Activated T-helper 2 cell treated with anti-CD3 and anti-CD28 coated beads, Interferon-gamma antibody, Interleukin-2, Interleukin-4, amounts not matched to agents 10 μg/mL and 5 μg/mL and 100 μg/mL, durations not matched to agents 14 hours and 24 hours and 36 hours (primary cell): ENCODE data around the gene RNF146. TPM values are rescaled to one million over a fixed set of nuclear protein-coding genes. Genes with fewer than 3 reads are reported as not detected.

Source experiments
- DNase-seq: peaks from one replicate; pipeline ENCODE4 v3.0.0; 2021; ENCODE audit warnings: low spot score
- H3K27ac Mint-ChIP-seq: one replicate; pipeline ENCODE4 v1.8.0; 2021; ENCODE audit warnings: mixed read lengths
- H3K27me3 Mint-ChIP-seq: one replicate; pipeline ENCODE4 v1.8.0; 2021; ENCODE audit warnings: low read depth, mixed read lengths
- H3K36me3 Mint-ChIP-seq: one replicate; pipeline ENCODE4 v1.8.0; 2021; ENCODE audit warnings: low read depth, mixed read lengths
- H3K4me1 Mint-ChIP-seq: one replicate; pipeline ENCODE4 v1.8.0; 2021; ENCODE audit warnings: low read depth, mixed read lengths
- H3K4me3 Mint-ChIP-seq: one replicate; pipeline ENCODE4 v1.8.0; 2021; ENCODE audit warnings: low read depth, mild to moderate bottlenecking, moderate library complexity, mixed read lengths
- H3K9me3 Mint-ChIP-seq: one replicate; pipeline ENCODE4 v1.8.0; 2021; ENCODE audit warnings: mixed read lengths
- intact Hi-C: fragments of 100-400 bp; cut with micrococcal nuclease; formaldehyde crosslinking; loops from one replicate; pipeline ENCODE4 v1.15.1; 2023
- total RNA-seq: library from RNA; stranded (reverse); gene quantifications from 2 replicates; pipeline ENCODE4 v1.2.3, GENCODE V29; 2022

RNF146 gene
- total RNA-seq, 1 donor from 2014 or later: 19.1 TPM

DNA sequence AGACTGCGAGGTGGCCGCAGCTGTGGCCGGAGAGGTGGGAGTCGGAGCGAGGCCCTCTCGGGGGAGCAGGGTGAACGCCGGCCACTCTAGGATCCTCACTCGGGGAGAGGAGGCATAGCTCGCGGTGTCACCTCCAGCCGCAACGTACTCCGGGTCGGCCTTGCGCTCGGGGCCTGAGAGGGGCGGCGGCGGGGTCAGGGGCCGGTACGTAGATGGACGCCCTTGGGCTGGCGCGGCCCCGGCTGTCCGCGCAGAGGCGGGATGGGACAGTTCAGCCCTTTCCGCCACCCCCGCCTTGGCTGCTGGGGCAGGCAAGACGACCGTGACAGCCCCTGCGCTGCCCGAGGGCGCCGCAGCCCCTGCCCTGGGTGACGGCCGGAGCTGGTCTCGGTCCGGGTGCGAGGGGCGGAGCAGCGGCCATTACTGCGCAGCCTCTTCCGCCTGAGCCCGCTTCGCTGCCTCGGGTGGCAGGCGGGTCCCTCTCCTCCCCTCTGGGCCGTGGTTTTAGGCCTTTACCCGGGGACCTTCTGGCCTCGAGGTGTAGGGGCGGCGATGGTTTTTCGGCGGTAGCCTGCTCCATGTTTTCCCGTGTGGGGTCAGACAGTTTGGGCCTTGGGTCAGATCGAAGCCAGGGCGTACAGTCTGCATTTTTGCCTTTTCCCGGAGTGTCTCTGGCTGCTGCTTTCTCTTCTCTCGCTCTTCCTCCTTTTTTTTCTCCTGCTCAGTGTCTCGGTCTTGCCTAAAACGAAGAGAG lies 405 bp downstream of the RNF146 start:
- H3K27ac Mint-ChIP-seq: peak overlapping the region; percentile 99

DNA sequence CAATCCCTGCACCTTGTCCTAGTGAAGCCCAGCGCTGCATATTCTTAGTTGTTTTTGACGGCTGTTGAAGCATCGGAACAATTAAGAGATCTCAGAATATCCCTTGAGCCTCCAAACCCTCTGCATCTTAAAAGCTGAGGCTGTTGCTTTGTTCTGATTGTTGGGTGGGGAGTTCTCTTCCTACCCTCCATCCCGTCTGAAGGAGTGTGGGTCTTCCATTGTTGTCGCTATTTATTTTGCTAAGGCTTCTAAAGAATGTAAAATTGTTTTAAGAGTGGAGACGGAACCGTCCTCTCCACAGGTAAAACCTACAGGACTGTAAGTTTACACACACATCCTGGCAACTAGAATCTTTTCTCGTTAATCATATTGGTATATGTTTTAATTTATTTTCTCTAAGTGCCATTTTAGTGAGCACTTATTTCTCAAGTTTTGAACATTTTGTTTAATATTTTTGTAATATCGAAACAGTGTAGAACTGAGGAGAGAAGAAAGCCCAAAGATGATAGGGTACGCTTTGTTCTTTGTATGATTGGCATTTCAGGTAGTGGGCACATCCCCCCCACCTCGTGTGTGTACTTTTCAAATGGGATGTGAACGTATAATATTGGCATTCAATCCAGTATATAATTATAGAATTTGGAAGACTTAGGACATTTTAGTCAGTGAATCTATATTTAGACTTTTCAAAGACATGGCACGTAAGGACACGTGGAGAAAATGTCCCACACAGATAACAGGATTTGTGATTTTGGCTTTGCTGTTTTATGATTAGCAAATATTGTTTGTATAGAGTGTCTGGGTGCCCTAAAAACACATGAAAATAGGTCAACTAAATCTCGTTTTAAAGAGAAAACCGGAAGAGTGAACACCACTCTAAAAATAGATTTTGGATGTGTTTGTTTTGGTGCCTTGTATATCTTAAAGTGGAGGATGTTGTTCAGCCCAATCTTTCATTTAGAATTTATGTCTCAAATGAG lies 1.3 kb downstream of the RNF146 start:
- Mint-ChIP-seq H3K9me3 (no peaks in the 10 kb centered on the region), H3K4me3 (peak overlapping the region; percentile 97), H3K27ac (peak overlapping the region; percentile 96), H3K27me3 (peaks cover 14% of the 10 kb centered on the region), H3K4me1 (peaks cover 28% of the 10 kb centered on the region), H3K36me3 (peaks cover 14% of the 10 kb centered on the region)
- DNase-seq: no peak
- intact Hi-C loops: loop anchor here (2.0 to 5.0 kb wide), 5 partner anchors 23 to 1486 kb away; partner anchors contain the start of gene ECHDC1

More for the DNA sequence above, 405 bp downstream of the RNF146 start:
- Mint-ChIP-seq H3K4me3 (peak overlapping the region; percentile 97), H3K36me3 (peaks cover 10% of the 10 kb centered on the region), H3K4me1 (peaks cover 28% of the 10 kb centered on the region), H3K27me3 (peaks cover 14% of the 10 kb centered on the region), H3K9me3 (no peaks in the 10 kb centered on the region)
- DNase-seq: peak; percentile 44
- intact Hi-C loops: loop anchor here (1.0 to 5.0 kb wide), 6 partner anchors 24 to 1485 kb away; partner anchors contain the start of gene ECHDC1

DNA sequence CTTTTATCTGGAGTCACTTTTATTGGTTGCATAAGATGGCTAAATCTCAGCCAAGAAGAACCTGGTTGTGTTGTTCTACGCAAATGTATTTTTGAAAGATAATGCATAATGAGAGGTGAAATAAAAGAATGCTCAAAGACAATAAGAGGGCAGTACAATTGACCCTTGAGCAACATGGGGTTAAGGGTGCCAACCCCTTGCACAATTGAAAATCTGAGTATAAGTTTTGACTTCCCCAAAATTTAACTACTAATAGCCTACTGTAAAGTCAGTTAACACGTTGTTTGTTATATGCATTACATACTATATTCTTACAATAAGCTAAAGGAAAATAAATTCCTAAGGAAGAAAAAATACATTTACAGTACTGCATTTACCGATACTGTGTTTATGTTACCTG lies 5.9 kb downstream of the RNF146 start:
- peaks cover 32% of the 10 kb centered on the region for H3K4me1 Mint-ChIP-seq
- intact Hi-C loops: no loop called here
- DNase-seq: no peak
- no peaks in the 10 kb centered on the region for H3K27me3 Mint-ChIP-seq
- no peak overlapping the region for H3K27ac Mint-ChIP-seq
- peaks cover 22% of the 10 kb centered on the region for H3K36me3 Mint-ChIP-seq
- no peak overlapping the region for H3K4me3 Mint-ChIP-seq
- no peaks in the 10 kb centered on the region for H3K9me3 Mint-ChIP-seq

DNA sequence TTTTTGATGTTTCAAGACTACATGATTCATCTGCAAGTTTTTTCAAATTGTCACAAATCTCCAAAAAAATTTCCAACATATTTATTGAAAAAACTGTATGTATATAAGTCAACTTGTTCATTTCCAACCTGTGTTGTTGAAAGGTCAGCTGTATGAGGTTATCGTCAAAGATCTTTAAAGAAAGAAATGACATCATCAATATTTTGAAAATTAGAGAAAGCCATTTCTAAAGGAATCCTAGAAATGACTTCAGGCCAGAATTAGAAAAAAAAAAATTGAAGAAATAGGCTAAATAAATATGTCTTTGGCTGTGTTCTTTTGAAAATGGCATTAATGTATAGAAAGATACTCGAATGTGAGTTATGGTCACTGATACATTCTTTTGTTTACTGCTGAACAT lies 6.8 kb downstream of the RNF146 start:
- H3K4me1 Mint-ChIP-seq: peaks cover 24% of the 10 kb centered on the region
- no peak overlapping the region for H3K27ac Mint-ChIP-seq
- H3K36me3 Mint-ChIP-seq: peaks cover 18% of the 10 kb centered on the region
- no peak for DNase-seq
- intact Hi-C loops: no loop called here
- H3K27me3 Mint-ChIP-seq: no peaks in the 10 kb centered on the region
- no peak overlapping the region for H3K4me3 Mint-ChIP-seq
- no peaks in the 10 kb centered on the region for H3K9me3 Mint-ChIP-seq

DNA sequence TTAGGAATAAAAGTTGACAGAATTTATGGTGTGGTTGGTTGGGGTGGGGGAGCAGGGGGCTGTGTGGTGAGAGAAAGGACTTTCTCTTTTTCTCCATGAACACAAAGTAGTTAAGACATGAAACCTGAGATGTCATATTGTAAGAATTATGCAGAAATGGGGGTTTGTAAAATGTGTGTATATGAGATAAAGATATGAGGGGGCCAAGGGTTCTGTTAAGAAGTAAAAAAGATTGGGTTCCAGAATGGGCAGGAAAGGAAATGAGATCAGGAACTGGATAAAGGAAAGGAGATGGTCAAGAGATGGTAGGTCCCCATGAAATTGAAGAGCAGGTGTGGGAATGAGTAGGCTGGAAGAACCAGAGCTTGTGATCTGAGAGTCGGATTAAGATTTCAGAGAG lies 9.7 kb downstream of the RNF146 start:
- intact Hi-C loops: no loop called here
- Mint-ChIP-seq H3K36me3 (peaks cover 15% of the 10 kb centered on the region), H3K27me3 (no peaks in the 10 kb centered on the region), H3K27ac (no peak overlapping the region), H3K4me1 (peaks cover 13% of the 10 kb centered on the region), H3K9me3 (no peaks in the 10 kb centered on the region), H3K4me3 (no peak overlapping the region)
- no peak for DNase-seq

DNA sequence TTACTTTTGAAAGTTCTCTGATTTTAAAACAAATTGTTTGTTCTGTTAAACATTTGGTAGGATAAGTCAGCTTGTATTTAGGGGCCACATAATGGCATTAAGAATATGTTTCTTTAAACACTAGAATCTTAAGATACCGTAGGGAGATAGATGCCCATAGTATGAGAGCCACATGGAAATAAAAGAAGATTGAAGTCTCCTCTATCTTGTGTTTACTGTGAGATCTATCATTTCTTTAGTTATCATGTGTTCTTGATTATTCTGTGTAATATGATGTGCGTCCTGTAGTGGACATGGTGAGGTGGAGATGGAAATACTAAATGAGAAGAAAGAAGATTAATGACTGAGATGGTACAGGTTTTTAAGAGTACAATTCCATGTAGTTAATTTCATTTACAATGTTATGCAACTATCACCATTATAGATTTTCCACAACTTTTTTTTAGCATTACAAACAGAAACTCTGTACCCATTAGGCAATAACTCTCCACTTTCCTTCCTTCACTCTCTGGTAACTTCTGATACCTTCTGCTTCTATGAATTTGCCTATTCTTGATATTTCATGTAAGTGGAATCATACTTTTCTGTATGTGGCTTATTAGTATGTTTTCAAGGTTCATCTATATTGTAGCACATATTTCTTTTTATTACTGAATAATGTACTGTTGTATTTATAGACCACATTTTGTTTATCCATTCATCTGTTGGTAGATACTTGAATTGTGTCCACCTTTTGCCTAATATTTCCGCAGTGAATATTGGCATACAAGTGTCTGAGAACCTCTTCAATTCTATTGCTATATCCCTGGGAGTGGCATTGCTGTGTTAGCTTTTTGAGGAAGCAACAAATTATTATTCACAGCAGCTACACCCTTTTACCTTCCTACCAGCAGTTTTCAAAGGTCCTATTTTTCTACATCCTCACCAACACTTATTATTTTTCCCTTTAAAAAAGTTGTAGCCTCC lies 11.5 kb downstream of the RNF146 start:
- intact Hi-C loops: no loop called here
- no peak for DNase-seq
- Mint-ChIP-seq H3K36me3 (peaks cover 24% of the 10 kb centered on the region), H3K9me3 (no peaks in the 10 kb centered on the region), H3K27ac (no peak overlapping the region), H3K4me3 (no peak overlapping the region), H3K27me3 (no peaks in the 10 kb centered on the region), H3K4me1 (peaks cover 13% of the 10 kb centered on the region)

DNA sequence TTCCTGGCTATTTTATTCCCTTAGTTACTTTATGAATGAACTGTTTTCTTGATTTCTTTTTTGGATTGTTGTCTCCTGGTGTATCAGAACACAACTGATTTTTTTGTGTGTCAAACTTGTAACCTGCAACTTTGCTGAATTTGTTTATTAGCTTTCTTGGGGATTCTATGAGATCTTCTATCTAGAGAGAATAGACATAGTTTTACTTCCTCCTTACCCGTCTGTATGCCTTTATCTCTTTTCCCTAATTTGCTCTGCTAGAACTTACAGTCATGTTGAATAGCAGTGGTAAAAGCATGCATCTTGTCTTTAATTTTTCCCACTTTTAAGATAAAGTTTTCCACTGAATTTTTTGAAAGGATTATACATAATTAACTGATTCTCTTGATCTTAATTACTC lies 13.2 kb downstream of the RNF146 start:
- intact Hi-C loops: no loop called here
- Mint-ChIP-seq H3K27me3 (no peaks in the 10 kb centered on the region), H3K4me3 (no peak overlapping the region), H3K27ac (no peak overlapping the region), H3K4me1 (peaks cover 6% of the 10 kb centered on the region), H3K9me3 (no peaks in the 10 kb centered on the region), H3K36me3 (peaks cover 28% of the 10 kb centered on the region)
- DNase-seq: no peak

DNA sequence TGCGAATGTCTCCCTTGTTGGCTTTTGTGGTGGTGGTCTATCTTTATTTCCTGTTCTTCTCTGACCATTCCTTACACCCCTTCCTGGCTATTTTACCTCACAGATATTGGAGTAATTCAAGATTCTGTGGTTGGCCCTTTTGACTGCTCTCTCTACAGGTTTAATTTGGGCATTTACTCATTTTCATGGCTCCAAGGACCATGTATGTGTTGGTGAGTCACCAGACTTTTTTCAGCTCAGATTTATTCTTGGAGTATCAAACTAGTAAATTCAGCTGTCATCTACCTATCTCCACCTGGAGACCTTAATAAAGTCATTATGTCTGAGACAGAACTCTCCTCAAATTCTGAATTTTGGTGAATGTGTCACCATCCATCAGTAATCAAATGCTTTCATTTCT lies 15.5 kb downstream of the RNF146 start:
- Mint-ChIP-seq H3K4me3 (no peak overlapping the region), H3K9me3 (no peaks in the 10 kb centered on the region), H3K27ac (no peak overlapping the region), H3K27me3 (no peaks in the 10 kb centered on the region), H3K36me3 (peaks cover 45% of the 10 kb centered on the region), H3K4me1 (peaks cover 1% of the 10 kb centered on the region)
- no peak for DNase-seq
- intact Hi-C loops: no loop called here

DNA sequence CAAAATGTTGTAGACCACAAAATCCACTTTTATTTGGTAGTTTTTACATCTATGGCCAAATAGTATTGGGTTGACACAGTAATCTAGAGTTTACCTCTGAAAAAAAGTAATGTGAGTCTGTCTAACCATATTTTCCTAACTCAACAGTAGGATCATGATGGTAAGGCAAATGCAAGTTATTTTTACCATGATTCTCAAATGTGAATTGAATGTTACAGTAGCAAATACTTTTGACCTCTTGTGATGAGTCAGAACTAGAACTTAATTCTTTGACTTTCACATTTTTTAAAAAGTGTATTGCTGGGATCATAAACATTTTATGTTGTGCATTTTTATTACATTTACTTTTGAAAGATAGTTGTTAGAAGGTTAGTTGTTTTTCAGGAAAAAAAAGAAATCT lies 22.0 kb downstream of the RNF146 start:
- H3K4me3 Mint-ChIP-seq: no peak overlapping the region
- no peaks in the 10 kb centered on the region for H3K9me3 Mint-ChIP-seq
- peak overlapping the region; percentile 73 for H3K27ac Mint-ChIP-seq
- intact Hi-C loops: no loop called here
- peaks cover 71% of the 10 kb centered on the region for H3K36me3 Mint-ChIP-seq
- peaks cover 37% of the 10 kb centered on the region for H3K4me1 Mint-ChIP-seq
- DNase-seq: no peak
- no peaks in the 10 kb centered on the region for H3K27me3 Mint-ChIP-seq

DNA sequence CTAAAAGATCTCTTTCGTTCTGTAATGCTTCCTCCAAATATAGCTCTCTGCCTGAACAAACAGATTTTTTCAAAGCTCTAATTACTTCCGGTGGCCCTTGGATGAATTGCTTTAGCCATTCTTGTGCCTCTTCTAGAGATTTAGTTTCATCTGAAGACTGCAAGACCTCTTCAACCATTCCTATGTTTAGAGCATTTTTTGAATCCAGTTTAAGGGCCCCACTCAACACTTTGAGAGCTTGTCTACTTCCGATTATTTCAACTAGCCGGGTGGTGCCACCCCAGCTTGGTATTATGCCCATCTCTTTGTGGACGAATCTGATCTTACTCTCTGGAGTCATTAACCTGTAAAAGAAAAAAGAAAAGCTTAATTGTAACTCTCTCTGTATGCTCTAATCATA lies 23.3 kb downstream of the RNF146 start:
- Mint-ChIP-seq H3K27me3 (no peaks in the 10 kb centered on the region), H3K4me3 (no peak overlapping the region), H3K36me3 (peaks cover 74% of the 10 kb centered on the region), H3K27ac (peak overlapping the region; percentile 48), H3K4me1 (peaks cover 40% of the 10 kb centered on the region), H3K9me3 (no peaks in the 10 kb centered on the region)
- no peak for DNase-seq
- intact Hi-C loops: loop anchor here (2.0 kb wide), 1 partner anchor 23 kb away; the partner anchor contains the start of gene RNF146

DNA sequence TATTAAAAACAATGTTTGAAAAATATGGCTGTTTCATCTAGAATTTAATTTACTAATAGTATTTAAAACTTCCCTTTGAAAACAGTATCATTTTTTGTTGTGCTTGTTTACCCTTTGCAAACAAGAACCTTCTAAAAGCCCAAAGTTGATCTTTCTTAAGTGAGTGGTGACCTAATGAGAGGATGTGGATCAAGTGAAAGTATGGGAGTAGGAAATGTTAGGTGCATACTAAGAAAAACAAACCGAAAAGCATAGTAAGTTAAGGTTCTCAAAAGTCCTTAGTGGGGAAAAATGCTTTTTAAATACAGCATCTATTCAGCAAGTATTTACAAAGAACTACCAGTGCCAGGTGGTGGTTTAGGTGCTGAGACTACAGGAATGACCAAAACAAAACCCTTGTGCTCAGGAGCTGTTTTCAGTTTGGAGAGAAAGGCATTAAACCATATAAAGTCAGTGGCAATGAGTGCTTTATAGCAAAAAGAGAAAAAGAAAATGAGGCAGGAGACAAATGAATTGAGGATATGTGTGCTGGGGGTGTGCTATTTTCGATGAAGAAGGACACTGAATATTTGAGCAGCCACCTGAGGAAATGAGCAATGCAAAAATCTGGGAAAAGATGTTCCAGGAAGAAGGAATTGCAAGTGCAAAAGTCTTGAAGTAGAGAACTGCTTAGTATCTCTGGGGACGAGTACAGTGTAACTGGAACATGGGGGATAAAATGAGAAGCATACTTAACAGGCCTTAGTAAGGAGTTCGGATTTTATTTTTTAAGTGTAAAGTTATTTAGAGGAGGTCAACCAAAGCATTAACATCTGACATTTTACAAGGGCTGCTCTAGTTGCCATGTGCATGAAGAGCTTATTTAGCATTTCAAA lies 24.0 kb downstream of the RNF146 start:
- H3K4me1 Mint-ChIP-seq: peaks cover 40% of the 10 kb centered on the region
- H3K9me3 Mint-ChIP-seq: no peaks in the 10 kb centered on the region
- H3K27me3 Mint-ChIP-seq: no peaks in the 10 kb centered on the region
- intact Hi-C loops: loop anchor here (1.0 to 2.0 kb wide), 3 partner anchors 11 to 130 kb away; partner anchors contain the start of gene RNF146
- H3K27ac Mint-ChIP-seq: peak overlapping the region; percentile 48
- DNase-seq: no peak
- H3K36me3 Mint-ChIP-seq: peaks cover 74% of the 10 kb centered on the region
- peak overlapping the region; percentile 5 for H3K4me3 Mint-ChIP-seq
